Measurements from ENCODE around the gene SLFN5.

GRCh38 chr17:35256629-35257028 is 13.8 kb downstream of the SLFN5 start:
- TF ChIP-seq EP300 (IDR thresholded peaks at IDR 0.05), result no peak
- no peak for TF ChIP-seq POLR2AphosphoS5 (IDR thresholded peaks at IDR 0.05)
